Right atrium auricular region (tissue), 2 donors: ENCODE measurements around the gene RBM12. TPM values are rescaled to one million over a fixed set of nuclear protein-coding genes. Genes with fewer than 3 reads are reported as not detected.

Experiments used
- DNase-seq: peaks from one replicate; pipeline ENCODE4 v3.0.0-alpha.2; 2019; ENCODE audit warnings: low spot score
- H3K27ac ChIP-seq, 2 donors: fragments of 200-600 bp; sonication (generic); 1 replicate in 1 of 2; 2 replicates in 1 of 2; pipeline ENCODE4 v1.5.1; 2016 to 2019
- H3K27me3 ChIP-seq, 2 donors: fragments of 200-600 bp; sonication (generic); one replicate each; pipeline versions ENCODE4 v1.5.1 to v1.6.0; 2017 to 2019
- H3K36me3 ChIP-seq: fragments of 200-600 bp; sonication (generic); one replicate; pipeline ENCODE4 v1.5.1; 2016
- H3K4me1 ChIP-seq, 2 donors: fragments of 200-600 bp; sonication (generic); one replicate each; pipeline versions ENCODE4 v1.5.1 to v1.6.0; 2017 to 2019
- H3K4me3 ChIP-seq, 2 donors: fragments of 200-600 bp; sonication (generic); 1 replicate in 1 of 2; 2 replicates in 1 of 2; pipeline ENCODE4 v1.5.1; 2017 to 2019; ENCODE audit warnings: mild to moderate bottlenecking in 1 of 2, moderate library complexity in 1 of 2
- H3K9me3 ChIP-seq, 2 donors: fragments of 200-600 bp; sonication (generic); one replicate each; pipeline ENCODE4 v1.5.1; 2019
- total RNA-seq, 2 donors: library from RNA; depleted of rRNA; stranded (reverse); fragments of >200 nt; gene quantifications; one replicate each; pipeline ENCODE4 v1.1.0, GENCODE V29; 2016
- TF ChIP-seq, protein P1 (sequence below), 2 donors: fragments of 200-600 bp; sonication (generic); IDR thresholded peaks; one replicate each; pipeline ENCODE4 v1.5.1; 2019; ENCODE audit warnings: antibody characterized with exemption in 2 of 2

RBM12 gene
- total RNA-seq, 2 donors from 2014 or later: 18.4 to 20.9 TPM

- TF ChIP-seq, protein P1, sequence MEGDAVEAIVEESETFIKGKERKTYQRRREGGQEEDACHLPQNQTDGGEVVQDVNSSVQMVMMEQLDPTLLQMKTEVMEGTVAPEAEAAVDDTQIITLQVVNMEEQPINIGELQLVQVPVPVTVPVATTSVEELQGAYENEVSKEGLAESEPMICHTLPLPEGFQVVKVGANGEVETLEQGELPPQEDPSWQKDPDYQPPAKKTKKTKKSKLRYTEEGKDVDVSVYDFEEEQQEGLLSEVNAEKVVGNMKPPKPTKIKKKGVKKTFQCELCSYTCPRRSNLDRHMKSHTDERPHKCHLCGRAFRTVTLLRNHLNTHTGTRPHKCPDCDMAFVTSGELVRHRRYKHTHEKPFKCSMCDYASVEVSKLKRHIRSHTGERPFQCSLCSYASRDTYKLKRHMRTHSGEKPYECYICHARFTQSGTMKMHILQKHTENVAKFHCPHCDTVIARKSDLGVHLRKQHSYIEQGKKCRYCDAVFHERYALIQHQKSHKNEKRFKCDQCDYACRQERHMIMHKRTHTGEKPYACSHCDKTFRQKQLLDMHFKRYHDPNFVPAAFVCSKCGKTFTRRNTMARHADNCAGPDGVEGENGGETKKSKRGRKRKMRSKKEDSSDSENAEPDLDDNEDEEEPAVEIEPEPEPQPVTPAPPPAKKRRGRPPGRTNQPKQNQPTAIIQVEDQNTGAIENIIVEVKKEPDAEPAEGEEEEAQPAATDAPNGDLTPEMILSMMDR (IDR thresholded peaks at IDR 0.05): peak in 1 of 2 donors; percentile 47
- H3K27ac ChIP-seq: peak overlapping the region; percentile 90 to 94
- peak overlapping the region; percentile 49 to 69 for H3K4me3 ChIP-seq
These were observed 47.1 kb downstream of the RBM12 start for GRCh38 chr20:35617397-35618262.

DNA sequence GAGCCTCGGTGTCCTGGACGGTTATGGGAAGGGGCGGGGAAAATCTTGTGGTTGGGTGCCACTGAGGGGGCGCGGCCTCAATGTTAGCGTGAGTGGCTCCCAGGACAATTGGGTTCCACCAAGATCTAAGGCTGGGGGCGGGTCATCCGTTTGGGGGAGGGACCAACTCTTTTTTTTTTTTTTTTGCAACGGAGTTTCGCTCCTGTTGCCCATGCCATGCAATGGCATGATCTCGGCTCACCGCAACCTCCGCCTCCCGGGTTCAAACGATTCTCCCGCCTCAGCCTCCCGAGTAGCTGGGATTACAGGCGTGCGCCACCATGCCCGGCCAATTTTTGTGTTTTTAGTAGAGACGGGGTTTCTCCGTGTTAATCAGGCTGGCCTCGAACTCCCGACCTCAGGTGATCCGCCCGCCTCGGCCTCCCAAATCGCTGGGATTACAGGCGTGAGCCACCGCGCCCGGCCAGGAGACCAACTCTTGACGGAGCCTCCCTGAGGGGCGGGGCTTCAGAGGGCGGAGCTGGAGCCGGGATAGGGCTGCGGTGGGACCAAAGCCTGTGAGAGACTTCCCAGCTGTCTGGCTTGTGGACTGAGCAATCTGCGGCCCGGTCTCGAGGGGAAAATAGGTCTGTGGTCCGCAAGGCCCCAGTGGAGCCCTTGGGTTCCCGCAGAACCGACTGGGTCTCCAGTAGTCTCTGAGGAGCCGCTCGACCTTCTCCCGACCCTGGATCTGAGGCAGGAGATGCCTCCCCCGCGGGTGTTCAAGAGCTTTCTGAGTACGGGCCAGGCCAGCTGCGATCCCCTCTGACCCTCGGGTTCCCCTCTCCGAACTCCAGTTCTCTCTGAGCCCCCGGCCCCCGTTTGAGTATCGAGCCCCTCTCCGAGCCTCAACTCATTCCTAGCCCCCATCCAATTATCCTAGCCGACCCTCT is 48.0 kb downstream of the RBM12 start:
- TF ChIP-seq, protein P1 (IDR thresholded peaks at IDR 0.05): no peak
- Histone ChIP-seq H3K4me3 (peak overlapping the region; percentile 49 to 69), H3K27me3 (no peaks in the 10 kb centered on the region), H3K9me3 (no peaks in the 10 kb centered on the region), H3K36me3 (no peaks in the 10 kb centered on the region), H3K4me1 (peaks cover 0 to 36% of the 10 kb centered on the region in 2 donors), H3K27ac (peak overlapping the region; percentile 90 to 94)
- DNase-seq: peak; percentile 88

More at GRCh38 chr20:35617397-35618262, 47.1 kb downstream of the RBM12 start:
- peak; percentile 72 for DNase-seq
- Histone ChIP-seq H3K9me3 (no peaks in the 10 kb centered on the region), H3K36me3 (no peaks in the 10 kb centered on the region), H3K27me3 (no peaks in the 10 kb centered on the region), H3K4me1 (peaks cover 0 to 36% of the 10 kb centered on the region in 2 donors)

- H3K27ac ChIP-seq: peak within 1 kb of the TSS; percentile 90 to 94
- peaks cover 0 to 36% of the 10 kb centered on the region in 2 donors for H3K4me1 ChIP-seq
- peak within 1 kb of the TSS; percentile 49 to 69 for H3K4me3 ChIP-seq
- no peaks in the 10 kb centered on the region for H3K9me3 ChIP-seq
- peak; percentile 98 for DNase-seq
- no peaks in the 10 kb centered on the region for H3K27me3 ChIP-seq
- TF ChIP-seq, protein P1 (IDR thresholded peaks at IDR 0.05): no peak
- no peaks in the 10 kb centered on the region for H3K36me3 ChIP-seq
These were observed 48.8 kb downstream of the RBM12 start, which contains the start of gene SPAG4 for GRCh38 chr20:35615667-35616464. Gene SPAG4 (plus strand): TSS chr20:35615829. CDS start chr20:35616004, 175 bp downstream.

- Histone ChIP-seq H3K27me3 (no peaks in the 10 kb centered on the region), H3K27ac (no peak overlapping the region), H3K4me1 (peaks cover 0 to 6% of the 10 kb centered on the region in 2 donors), H3K4me3 (no peak overlapping the region), H3K9me3 (no peaks in the 10 kb centered on the region), H3K36me3 (no peaks in the 10 kb centered on the region)
- TF ChIP-seq, protein P1 (IDR thresholded peaks at IDR 0.05): no peak
- DNase-seq: no peak
These were observed 53.2 kb downstream of the RBM12 start for GRCh38 chr20:35611482-35611881.

- no peak overlapping the region for H3K27ac ChIP-seq
- DNase-seq: no peak
- no peaks in the 10 kb centered on the region for H3K36me3 ChIP-seq
- no peaks in the 10 kb centered on the region for H3K9me3 ChIP-seq
- peaks cover 0 to 6% of the 10 kb centered on the region in 2 donors for H3K4me1 ChIP-seq
- no peaks in the 10 kb centered on the region for H3K27me3 ChIP-seq
- H3K4me3 ChIP-seq: no peak overlapping the region
- TF ChIP-seq, protein P1 (IDR thresholded peaks at IDR 0.05): no peak
These were observed 53.8 kb downstream of the RBM12 start for GRCh38 chr20:35610833-35611427.
